Measurements from ENCODE around the gene GBA2.

The GBA2 gene

GRCh38 chr9:35689542-35690293, 59.3 kb downstream of the GBA2 start, which contains the start of gene TPM2:
Gene TPM2 (minus strand): TSS chr9:35689925. CDS start chr9:35689817, 108 bp downstream.
- no peak for DNase-seq

- no peak for DNase-seq
Measured at GRCh38 chr9:35688558-35689541, 60.2 kb downstream of the GBA2 start.

DNA sequence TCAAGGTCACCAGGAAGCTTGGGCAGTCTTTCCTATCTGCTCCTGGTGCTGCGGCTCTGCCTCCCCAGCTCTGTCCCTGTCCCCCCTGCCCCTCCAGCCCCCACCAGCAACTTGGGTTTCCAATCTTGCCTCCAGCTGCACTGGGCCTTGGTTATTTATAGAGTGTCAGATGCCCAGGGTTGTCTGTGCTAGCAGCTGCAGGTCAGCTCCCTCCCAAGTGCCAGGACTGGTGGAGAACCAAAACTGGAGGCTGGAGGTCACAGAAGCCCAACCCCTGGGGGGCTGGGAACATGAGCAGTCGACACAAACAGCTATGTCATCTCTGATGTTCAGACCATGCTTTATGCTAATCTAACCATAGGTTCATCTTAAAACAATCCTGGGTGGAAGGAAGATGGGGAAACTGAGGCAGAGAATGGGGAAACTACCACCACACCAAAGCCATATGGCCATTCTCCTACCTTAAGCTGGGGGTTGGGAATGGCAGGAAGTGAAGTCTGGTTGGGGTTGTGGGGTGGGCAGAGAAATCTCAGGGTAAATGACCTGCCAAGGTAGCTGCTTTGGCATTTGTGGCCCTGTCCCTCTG, 61.0 kb downstream of the GBA2 start:
- no peak for DNase-seq

DNA sequence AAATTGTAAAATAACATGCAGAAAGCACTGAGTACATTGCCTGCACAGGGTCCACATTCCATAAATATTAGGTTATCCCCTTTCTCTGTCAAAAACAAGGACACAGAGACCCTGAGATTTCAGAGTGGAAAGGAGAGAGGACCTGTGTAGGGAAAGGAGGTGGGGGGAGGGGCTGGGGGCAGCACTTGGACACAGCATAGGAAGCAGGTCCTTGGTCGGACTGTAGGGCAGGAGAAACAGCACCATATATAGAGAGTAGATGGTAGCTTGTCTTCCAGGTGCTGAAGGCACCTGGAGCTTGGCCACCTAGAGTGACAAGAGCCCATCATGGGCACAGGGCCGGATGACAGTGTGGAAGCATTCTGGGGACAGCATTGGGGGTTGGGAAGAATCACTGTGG, 61.7 kb downstream of the GBA2 start:
- DNase-seq = no peak
